HG03469 (cell line): ENCODE results near the gene BANF1.

Experiments
- ATAC-seq: cut with Tn5 transposase; IDR thresholded peaks from one replicate; pipeline ENCODE4 v1.9.1; 2021; ENCODE audit warnings: mild to moderate bottlenecking, moderate library complexity, moderate number of reproducible peaks; ENCODE audit not compliant: unreplicated experiment

Gene BANF1, protein sequence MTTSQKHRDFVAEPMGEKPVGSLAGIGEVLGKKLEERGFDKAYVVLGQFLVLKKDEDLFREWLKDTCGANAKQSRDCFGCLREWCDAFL

DNA sequence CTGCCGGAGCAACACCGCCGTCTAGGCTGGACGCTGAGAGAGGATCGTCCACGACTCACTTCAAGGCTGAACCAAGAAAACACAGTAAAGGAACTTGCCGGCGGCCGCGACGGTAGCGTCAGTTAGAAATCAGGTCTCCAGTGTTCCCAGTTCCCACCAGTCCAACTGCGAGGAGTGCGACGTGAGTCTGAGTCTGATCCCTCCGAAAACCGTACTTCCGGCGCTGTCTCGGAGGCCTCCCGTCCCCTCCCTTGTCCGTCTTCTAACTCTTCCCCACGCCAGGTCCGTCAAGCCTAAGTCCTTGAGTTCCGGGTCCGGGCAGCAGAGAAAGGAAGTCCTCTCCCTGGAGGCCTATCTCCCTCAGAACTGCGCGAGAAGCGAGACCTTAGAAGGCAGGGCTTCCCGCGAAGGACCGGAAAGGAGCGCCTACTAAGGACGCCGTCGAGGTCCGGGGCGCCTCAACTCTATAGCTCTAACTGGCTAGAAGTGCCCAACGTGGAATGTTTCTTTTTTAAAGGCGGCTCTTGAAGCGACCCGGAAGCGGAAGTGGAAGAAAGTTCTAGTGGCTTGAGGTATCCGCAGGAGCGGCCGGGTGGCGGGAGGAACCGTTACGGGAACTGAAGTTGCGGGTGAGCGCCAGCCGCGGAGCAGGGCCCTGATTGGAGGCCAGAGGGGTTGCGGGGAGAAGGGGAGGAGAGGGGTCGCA, at the start of gene BANF1, which contains the start of gene EIF1AD:
BANF1 (plus strand) TSS at position 562 of the 706 bp plus-strand sequence. CDS start 748 bp downstream, outside the sequence.
EIF1AD (minus strand) TSS at position 216 of the 706 bp plus-strand sequence. CDS start 1,768 bp downstream, outside the sequence.
- peak; percentile 51 for ATAC-seq

GRCh38 chr11:65953471-65953870, 48.8 kb upstream of the BANF1 start:
- no peak for ATAC-seq

- no peak for ATAC-seq
Measured at GRCh38 chr11:65954771-65955170, 47.5 kb upstream of the BANF1 start.

GRCh38 chr11:65958291-65958690, 44.0 kb upstream of the BANF1 start:
- no peak for ATAC-seq

DNA sequence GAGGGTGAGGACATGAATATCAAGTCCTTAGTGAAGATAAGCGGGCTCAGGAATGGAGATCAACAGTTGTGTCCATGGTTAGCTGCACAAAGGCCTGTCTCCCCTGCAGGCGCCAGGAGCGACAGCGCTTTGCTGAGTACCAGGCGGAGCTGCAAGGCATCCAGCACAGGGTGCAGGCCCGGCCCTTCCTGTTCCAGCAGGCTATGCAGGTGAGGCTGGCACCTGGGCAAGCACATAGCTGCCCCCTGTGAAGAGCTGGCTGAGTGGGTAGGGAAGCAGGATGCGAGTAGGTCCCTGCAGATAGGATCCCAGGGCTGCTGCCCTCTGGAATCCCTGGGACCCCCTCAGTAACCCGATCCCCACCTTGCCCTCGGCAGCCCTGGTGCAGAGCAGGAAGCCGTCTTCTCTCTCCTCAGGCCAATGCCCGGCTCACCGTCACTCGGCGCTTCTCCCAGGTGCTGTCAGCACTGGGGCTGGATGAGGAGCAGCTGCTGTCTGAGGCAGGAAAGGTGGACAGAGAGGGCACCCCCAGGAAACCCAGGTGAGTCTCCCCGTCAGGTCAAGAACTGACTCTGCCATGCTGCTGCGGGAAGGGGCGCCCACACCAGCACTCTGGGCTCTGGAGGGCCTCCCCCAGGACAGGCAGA, 43.4 kb upstream of the BANF1 start:
- no peak for ATAC-seq

GRCh38 chr11:65960824-65961266, 41.5 kb upstream of the BANF1 start:
- no peak for ATAC-seq

GRCh38 chr11:65961267-65962140, 40.8 kb upstream of the BANF1 start, which contains the start of gene SART1:
Gene SART1, plus strand, starts transcription at chr11:65961734. Its CDS starts 47 bp downstream, at chr11:65961781.
- ATAC-seq = peak; percentile 82

- no peak for ATAC-seq
Measured at GRCh38 chr11:65962141-65962564, 40.1 kb upstream of the BANF1 start.

DNA sequence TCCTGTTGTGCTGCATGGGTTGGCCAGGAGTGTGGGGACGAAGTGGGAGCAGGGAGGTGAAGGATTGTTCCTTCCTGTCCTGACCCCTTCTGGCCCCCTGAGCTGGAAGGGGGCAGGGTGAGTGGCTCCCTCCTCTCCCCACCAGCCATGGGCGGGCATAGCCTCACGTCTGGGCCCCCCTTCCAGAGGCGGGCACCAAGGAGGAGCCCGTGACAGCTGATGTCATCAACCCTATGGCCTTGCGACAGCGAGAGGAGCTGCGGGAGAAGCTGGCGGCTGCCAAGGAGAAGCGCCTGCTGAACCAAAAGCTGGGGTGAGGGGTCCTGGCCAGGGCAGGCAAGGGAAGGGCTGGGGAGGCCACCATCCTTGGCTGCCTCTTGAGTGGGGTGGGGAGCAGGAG, 37.4 kb upstream of the BANF1 start:
- ATAC-seq = no peak

DNA sequence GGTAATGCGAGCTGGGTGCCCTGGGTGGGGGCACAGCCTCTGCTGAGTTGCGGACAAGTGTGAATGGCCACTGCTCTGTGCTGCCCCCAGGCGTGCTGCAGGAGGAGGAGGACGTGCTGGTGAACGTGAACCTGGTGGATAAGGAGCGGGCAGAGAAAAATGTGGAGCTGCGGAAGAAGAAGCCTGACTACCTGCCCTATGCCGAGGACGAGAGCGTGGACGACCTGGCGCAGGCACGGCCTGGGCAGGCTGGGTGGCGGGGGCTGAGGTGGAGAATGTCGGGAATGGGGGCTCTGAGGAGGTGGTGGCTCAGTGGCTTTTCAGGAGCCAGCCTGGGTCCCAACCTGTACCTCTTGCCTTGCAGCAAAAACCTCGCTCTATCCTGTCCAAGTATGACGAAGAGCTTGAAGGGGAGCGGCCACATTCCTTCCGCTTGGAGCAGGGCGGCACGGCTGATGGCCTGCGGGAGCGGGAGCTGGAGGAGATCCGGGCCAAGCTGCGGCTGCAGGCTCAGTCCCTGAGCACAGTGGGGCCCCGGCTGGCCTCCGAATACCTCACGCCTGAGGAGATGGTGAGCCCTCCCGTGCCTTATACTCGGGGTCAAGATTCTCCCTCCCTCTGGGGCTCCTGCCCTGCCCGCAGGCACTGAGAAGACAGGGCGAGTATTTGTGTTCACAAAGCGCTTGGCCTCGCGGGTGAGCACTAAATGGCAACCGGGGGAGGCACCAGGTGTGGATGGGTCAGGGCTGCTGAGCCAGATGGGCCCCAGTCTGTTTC, 36.1 kb upstream of the BANF1 start:
- no peak for ATAC-seq

DNA sequence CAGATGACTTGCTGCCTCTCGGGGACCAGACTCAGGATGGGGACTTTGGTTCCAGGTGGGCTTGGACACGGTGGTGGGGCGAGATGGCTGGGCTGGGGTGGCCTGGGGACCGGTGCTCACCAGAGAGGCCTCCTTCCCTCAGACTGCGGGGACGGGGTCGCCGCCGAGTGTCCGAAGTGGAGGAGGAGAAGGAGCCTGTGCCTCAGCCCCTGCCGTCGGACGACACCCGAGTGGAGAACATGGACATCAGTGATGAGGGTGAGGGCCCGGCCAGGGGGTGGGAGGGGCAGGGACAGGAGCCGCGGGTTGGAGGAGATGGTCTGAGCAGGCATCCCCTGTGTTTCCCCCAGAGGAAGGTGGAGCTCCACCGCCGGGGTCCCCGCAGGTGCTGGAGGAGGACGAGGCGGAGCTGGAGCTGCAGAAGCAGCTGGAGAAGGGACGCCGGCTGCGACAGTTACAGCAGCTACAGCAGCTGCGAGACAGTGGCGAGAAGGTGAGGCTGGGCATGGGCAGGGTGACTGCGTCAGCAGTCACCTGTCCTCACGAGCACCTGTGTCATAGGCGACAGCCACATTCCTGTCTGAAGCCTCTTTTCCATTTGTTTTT, 34.9 kb upstream of the BANF1 start:
- no peak for ATAC-seq

DNA sequence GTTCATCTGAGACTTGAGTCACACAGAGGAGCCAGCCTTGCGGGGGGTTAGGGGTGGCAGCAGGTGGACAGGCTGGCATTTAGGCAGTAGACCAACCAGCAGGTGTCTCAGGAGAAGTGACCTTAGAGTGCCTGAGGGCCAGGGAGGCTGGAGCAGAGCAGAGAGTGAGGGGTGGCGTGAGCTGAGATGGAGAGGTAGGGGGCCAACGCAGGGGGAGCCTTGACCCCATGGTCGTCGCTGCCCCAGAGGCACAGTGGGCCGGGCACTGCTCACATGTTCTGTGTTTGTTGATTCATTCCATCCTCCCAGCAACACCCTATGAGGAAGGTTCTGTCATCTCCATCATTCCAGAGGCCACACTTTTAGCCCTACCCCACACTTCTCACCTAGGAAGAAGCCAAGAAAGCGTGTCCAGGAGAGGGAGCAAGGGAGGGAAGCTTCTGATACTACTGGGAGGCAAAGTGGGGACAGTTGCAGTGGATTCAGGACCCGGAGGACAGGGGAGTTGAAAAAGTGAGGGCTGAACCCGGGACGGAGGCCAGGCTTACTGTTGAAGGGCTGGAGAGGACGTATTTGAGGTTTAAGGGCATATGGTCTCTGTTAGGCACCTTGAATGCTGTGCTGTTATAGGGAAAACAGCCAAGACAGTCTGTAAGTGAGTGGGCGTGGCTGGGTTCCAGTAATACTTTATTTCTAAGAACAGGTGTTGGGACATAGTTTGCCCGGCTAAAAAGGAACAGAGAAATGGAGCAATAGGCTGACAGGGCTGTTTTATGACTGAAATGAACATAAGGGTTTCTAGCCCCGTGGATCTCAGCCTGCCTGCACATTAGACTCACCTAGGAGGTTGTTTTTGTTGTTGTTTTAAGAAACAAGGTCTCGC, 33.5 kb upstream of the BANF1 start:
- ATAC-seq = no peak

GRCh38 chr11:65972116-65972515, 30.2 kb upstream of the BANF1 start:
- no peak for ATAC-seq

- ATAC-seq = no peak
Measured at GRCh38 chr11:65973439-65974110, 28.7 kb upstream of the BANF1 start.

- ATAC-seq = no peak
Measured at GRCh38 chr11:65975771-65976170, 26.5 kb upstream of the BANF1 start.

DNA sequence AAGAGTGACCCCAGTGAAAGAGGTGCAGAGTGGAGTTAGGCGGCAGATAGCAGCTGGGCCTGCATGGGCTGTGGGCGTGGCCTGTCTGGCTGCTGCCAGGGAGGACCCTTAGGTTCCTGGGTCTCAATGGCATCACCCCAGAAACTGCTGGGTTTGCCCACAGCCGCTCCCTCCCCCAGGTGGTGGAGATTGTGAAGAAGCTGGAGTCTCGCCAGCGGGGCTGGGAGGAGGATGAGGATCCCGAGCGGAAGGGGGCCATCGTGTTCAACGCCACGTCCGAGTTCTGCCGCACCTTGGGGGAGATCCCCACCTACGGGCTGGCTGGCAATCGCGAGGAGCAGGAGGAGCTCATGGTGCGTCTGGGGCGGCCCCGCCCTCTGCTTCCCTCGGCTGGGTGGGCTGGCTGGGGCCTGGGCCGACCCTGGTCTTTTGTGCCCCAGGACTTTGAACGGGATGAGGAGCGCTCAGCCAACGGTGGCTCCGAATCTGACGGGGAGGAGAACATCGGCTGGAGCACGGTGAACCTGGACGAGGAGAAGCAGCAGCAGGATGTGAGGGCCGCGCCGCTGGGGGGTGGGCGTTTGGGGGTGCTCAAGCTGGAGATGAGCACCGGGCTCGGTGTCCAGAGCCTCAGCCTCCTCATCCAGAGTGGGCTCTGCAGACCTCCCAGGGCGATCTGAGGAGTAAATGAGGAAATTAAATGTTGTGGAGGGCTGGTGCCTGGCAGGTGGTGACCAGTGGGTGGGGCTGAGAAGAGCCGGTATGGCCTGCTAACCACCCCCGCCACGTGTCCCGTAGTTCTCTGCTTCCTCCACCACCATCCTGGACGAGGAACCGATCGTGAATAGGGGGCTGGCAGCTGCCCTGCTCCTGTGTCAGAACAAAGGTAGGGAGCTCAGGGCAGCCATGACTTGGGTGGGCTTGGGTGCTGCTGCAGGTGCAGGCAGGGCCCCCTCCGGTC, 25.8 kb upstream of the BANF1 start:
- ATAC-seq = no peak
